ENCODE data around the gene BTBD17. TPM values are rescaled to one million over a fixed set of nuclear protein-coding genes. Genes with fewer than 3 reads are reported as not detected.

BTBD17 gene
- total RNA-seq, 1 donor from 2014 or later = 2.7 TPM

DNA sequence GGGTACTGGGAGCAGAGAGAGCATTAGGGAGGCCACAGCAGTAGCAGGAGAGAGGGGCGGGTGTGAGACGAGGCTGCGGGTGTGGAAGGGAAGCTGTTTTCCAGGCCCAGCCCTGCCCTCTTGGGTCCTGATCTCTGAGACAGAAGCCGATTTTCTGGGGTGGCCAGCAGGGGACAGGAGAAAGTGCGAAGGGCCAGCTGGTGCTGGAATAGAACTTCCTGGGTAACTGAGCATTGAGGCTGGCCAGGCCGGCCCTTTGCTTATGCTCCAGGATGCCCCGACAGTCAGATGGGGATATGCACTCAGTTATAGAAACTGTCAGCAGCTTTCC, 804 bp downstream of the BTBD17 start:
- TF ChIP-seq, protein P1, sequence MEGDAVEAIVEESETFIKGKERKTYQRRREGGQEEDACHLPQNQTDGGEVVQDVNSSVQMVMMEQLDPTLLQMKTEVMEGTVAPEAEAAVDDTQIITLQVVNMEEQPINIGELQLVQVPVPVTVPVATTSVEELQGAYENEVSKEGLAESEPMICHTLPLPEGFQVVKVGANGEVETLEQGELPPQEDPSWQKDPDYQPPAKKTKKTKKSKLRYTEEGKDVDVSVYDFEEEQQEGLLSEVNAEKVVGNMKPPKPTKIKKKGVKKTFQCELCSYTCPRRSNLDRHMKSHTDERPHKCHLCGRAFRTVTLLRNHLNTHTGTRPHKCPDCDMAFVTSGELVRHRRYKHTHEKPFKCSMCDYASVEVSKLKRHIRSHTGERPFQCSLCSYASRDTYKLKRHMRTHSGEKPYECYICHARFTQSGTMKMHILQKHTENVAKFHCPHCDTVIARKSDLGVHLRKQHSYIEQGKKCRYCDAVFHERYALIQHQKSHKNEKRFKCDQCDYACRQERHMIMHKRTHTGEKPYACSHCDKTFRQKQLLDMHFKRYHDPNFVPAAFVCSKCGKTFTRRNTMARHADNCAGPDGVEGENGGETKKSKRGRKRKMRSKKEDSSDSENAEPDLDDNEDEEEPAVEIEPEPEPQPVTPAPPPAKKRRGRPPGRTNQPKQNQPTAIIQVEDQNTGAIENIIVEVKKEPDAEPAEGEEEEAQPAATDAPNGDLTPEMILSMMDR (IDR thresholded peaks at IDR 0.05; ENCODE audit: unreplicated experiment) = no peak
- no peak for DNase-seq (ENCODE audit: low spot score)
- Mint-ChIP-seq H3K4me3 (ENCODE audit: unreplicated experiment) (peak overlapping the region; percentile 51), H3K27me3 (ENCODE audit: unreplicated experiment) (peaks cover 20% of the 10 kb centered on the region), H3K27ac (ENCODE audit: unreplicated experiment) (peak overlapping the region; percentile 42), H3K4me1 (ENCODE audit: unreplicated experiment) (peaks cover 16% of the 10 kb centered on the region), H3K9me3 (ENCODE audit: unreplicated experiment) (no peaks in the 10 kb centered on the region), H3K36me3 (ENCODE audit: low read depth, unreplicated experiment) (peaks cover 5% of the 10 kb centered on the region)

DNA sequence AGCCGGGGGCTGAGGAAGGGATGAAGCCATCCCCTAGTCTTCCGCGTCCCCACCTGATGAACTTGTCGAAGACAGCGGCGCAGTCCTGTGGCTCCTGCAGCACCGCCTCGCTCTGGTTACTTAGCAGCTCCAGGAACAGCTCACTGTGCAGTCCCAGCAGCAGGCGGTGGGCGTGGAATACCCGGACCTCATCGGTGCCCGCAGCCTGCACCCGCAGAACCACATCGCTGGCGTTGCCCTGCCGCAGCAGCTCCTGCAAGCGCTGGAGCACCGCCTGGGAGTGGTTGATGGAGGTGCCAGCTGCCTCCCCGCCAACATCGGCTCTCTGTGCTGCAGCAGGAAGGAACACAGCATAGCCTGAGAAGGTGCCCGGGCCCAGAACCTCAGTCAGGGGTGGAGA, 1.8 kb downstream of the BTBD17 start:
- H3K27ac Mint-ChIP-seq (ENCODE audit: unreplicated experiment) = no peak overlapping the region
- peaks cover 20% of the 10 kb centered on the region for H3K27me3 Mint-ChIP-seq (ENCODE audit: unreplicated experiment)
- H3K4me3 Mint-ChIP-seq (ENCODE audit: unreplicated experiment) = no peak overlapping the region
- no peak for DNase-seq (ENCODE audit: low spot score)
- TF ChIP-seq, protein P1 (IDR thresholded peaks at IDR 0.05; ENCODE audit: unreplicated experiment) = no peak
- peaks cover 16% of the 10 kb centered on the region for H3K4me1 Mint-ChIP-seq (ENCODE audit: unreplicated experiment)
- no peaks in the 10 kb centered on the region for H3K9me3 Mint-ChIP-seq (ENCODE audit: unreplicated experiment)
- H3K36me3 Mint-ChIP-seq (ENCODE audit: low read depth, unreplicated experiment) = peaks cover 5% of the 10 kb centered on the region

DNA sequence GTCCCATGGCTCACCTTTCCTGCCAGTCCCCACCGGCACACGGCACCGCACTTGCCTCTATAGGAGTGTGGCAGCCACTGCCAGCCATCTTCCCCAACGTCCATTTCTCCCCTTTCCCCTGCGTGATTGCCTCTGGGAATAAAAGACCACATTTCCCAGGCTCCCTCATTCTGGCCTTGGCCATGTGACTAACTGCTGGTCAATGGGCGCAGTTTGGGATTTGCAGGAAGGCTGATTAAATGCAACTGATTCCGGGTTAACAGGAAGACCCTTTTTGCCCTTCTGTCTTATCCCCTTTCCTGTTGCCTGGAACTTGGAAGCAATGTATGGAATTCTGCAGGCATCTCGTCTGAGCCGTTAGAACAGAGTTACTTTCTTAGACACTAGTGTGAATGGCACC, 3.0 kb downstream of the BTBD17 start:
- Mint-ChIP-seq H3K27me3 (ENCODE audit: unreplicated experiment) (peaks cover 22% of the 10 kb centered on the region), H3K9me3 (ENCODE audit: unreplicated experiment) (no peaks in the 10 kb centered on the region), H3K36me3 (ENCODE audit: low read depth, unreplicated experiment) (peaks cover 13% of the 10 kb centered on the region), H3K4me1 (ENCODE audit: unreplicated experiment) (peaks cover 16% of the 10 kb centered on the region), H3K27ac (ENCODE audit: unreplicated experiment) (no peak overlapping the region), H3K4me3 (ENCODE audit: unreplicated experiment) (no peak overlapping the region)
- DNase-seq (ENCODE audit: low spot score) = no peak
- TF ChIP-seq, protein P1 (IDR thresholded peaks at IDR 0.05; ENCODE audit: unreplicated experiment) = no peak

DNA sequence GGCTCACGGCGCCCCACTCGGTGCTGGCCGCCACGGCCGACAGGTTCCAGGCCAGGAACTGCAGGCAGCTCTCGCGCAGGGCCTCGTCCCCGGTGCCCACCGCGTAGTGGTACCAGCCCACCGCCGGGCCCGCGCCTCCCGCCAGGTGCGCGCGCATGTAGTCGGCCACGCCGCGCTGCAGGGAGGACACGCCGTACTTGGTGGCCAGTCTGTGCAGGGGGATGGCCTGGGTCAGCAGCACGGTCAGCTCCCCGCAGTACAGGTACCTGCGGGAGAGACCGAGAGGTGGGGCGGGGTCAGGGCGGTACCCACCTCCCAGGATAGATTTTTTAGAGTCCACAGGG, 4.2 kb downstream of the BTBD17 start:
- Mint-ChIP-seq H3K27me3 (ENCODE audit: unreplicated experiment) (peaks cover 26% of the 10 kb centered on the region), H3K4me3 (ENCODE audit: unreplicated experiment) (no peak overlapping the region), H3K27ac (ENCODE audit: unreplicated experiment) (no peak overlapping the region), H3K9me3 (ENCODE audit: unreplicated experiment) (no peaks in the 10 kb centered on the region), H3K36me3 (ENCODE audit: low read depth, unreplicated experiment) (peaks cover 21% of the 10 kb centered on the region), H3K4me1 (ENCODE audit: unreplicated experiment) (peaks cover 16% of the 10 kb centered on the region)
- DNase-seq (ENCODE audit: low spot score) = no peak
- TF ChIP-seq, protein P1 (IDR thresholded peaks at IDR 0.05; ENCODE audit: unreplicated experiment) = no peak

DNA sequence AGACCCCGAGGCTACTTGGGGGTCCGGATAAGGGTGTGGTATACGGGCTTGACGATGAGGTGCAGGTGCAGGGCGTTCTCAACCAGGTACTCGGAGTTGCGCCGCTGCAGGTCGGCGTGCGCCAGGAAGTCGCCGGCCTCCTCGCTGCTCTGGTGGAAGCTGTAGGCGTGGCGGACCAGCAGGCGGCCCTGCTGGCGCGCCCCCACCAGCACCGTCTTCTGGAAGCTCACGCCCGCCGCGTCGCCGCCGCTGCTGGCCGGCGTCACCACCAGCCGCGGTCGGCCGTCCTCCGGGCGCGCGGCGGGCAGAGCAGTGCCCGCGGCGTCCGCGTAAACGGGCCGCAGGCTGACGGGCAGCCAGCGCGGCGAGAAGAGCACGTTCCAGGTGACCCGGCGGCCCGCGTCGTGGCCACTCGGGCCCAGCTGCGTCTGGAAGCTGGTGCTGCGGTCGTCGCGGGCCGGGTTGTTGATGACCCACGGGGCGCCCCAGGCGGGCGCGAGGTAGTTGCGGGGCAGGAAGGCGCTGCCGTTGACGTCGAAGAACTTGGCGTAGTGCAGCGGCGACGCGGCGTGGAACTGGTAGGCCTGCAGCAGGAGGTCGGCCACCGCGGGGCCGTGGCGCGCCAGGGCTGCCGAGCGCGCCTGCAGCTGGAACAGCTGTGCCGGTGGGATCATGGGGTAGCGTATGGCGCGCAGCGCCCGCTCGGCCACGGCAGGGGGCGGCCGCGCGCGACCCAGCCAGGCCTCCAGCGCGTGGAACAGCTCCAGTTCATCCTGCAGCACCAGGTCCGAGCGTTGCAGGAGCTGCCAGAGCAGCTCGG, 4.8 kb downstream of the BTBD17 start:
- H3K27me3 Mint-ChIP-seq (ENCODE audit: unreplicated experiment) = peaks cover 24% of the 10 kb centered on the region
- no peaks in the 10 kb centered on the region for H3K9me3 Mint-ChIP-seq (ENCODE audit: unreplicated experiment)
- peaks cover 16% of the 10 kb centered on the region for H3K4me1 Mint-ChIP-seq (ENCODE audit: unreplicated experiment)
- DNase-seq (ENCODE audit: low spot score) = peak; percentile 27
- no peak overlapping the region for H3K27ac Mint-ChIP-seq (ENCODE audit: unreplicated experiment)
- TF ChIP-seq, protein P1 (IDR thresholded peaks at IDR 0.05; ENCODE audit: unreplicated experiment) = no peak
- peaks cover 21% of the 10 kb centered on the region for H3K36me3 Mint-ChIP-seq (ENCODE audit: low read depth, unreplicated experiment)
- H3K4me3 Mint-ChIP-seq (ENCODE audit: unreplicated experiment) = no peak overlapping the region
